K562 (cell line): ENCODE results near the gene HCN4.
"Not testable (repeated sequence)": the region's sequence is repeated elsewhere in the genome, so short reads cannot be mapped to it uniquely, and the experiment has no call there.

Experiments
- ELF4 ChIP-seq: fragments of 450-650 bp; formaldehyde crosslinking; IDR thresholded peaks from 2 replicates; pipeline ENCODE4 v1.4.0; 2022; ENCODE audit warnings: missing genetic modification characterization
- ESRRA ChIP-seq: fragments of 450-650 bp; IDR thresholded peaks from 2 replicates; pipeline ENCODE4 v1.6.1; 2014; ENCODE audit warnings: low read depth, mild to moderate bottlenecking, moderate library complexity, borderline replicate concordance
- JUN ChIP-seq, 2 experiments: sonication (generic) in 1 of 2; formaldehyde crosslinking in 1 of 2; IDR thresholded peaks; 2 replicates each; pipeline versions ENCODE4 v1.6.1 to v1.8.0; 2012 to 2022; ENCODE audit warnings: borderline replicate concordance in 2 of 2, mild to moderate bottlenecking in 2 of 2, improper control_type of control experiment in 1 of 2, low read depth in 1 of 2, low read length in 1 of 2, missing genetic modification reagents in 1 of 2
- KAT2B ChIP-seq: IDR thresholded peaks from one replicate; pipeline ENCODE4 v1.6.1; 2012; ENCODE audit warnings: low read depth, mild to moderate bottlenecking, control low read depth, inconsistent platforms, low read length, moderate library complexity
- MXI1 ChIP-seq: IDR thresholded peaks from 2 replicates; pipeline ENCODE4 v1.6.1; 2011; ENCODE audit warnings: low read depth, mild to moderate bottlenecking, improper control_type of control experiment, low read length
- PTBP1 ChIP-seq: fragments of 200-400 bp; formaldehyde crosslinking; IDR thresholded peaks from 2 replicates; pipeline ENCODE4 v1.6.1; 2017; ENCODE audit warnings: low read depth, low read length
- SOX6 ChIP-seq: fragments of 450-650 bp; IDR thresholded peaks from 2 replicates; pipeline ENCODE4 v1.6.1; 2014; ENCODE audit warnings: mild to moderate bottlenecking
- ZFP36 ChIP-seq: fragments of 150-350 bp; IDR thresholded peaks from 2 replicates; pipeline ENCODE4 v1.6.1; 2018; ENCODE audit warnings: low read length, low read depth; ENCODE audit not compliant: partially characterized antibody
- ZNF766 ChIP-seq: fragments of 200-800 bp; sonication (Bioruptor generic); conservative IDR thresholded peaks from 2 replicates; pipeline ENCODE4 v1.6.1; 2016; ENCODE audit warnings: missing genetic modification characterization, missing compliant biosample characterization
- ZNF778 ChIP-seq: fragments of 450-650 bp; formaldehyde crosslinking; IDR thresholded peaks from 2 replicates; pipeline ENCODE4 v1.4.0; 2020; ENCODE audit warnings: mild to moderate bottlenecking, moderate library complexity
- TF ChIP-seq, protein P1 (sequence below): fragments of 250-450 bp; sonication (Bioruptor Pico); IDR thresholded peaks from 2 replicates; pipeline ENCODE4 v1.4.0; 2020; ENCODE audit warnings: mild to moderate bottlenecking, moderate library complexity, borderline replicate concordance
- TF ChIP-seq, protein P2 (sequence below): fragments of 200-800 bp; sonication (Bioruptor generic); IDR thresholded peaks from 2 replicates; pipeline ENCODE4 v1.6.1; 2016; ENCODE audit warnings: missing genetic modification characterization, missing compliant biosample characterization
- TF ChIP-seq, protein P3 (sequence below): sonication (generic); formaldehyde crosslinking; IDR thresholded peaks from 2 replicates; pipeline ENCODE4 v1.9.0; 2022; ENCODE audit warnings: mild to moderate bottlenecking, missing genetic modification reagents
- TF ChIP-seq, protein P4 (sequence below): fragments of 150-350 bp; conservative IDR thresholded peaks from 2 replicates; pipeline ENCODE4 v1.6.1; 2014; ENCODE audit warnings: low read length

DNA sequence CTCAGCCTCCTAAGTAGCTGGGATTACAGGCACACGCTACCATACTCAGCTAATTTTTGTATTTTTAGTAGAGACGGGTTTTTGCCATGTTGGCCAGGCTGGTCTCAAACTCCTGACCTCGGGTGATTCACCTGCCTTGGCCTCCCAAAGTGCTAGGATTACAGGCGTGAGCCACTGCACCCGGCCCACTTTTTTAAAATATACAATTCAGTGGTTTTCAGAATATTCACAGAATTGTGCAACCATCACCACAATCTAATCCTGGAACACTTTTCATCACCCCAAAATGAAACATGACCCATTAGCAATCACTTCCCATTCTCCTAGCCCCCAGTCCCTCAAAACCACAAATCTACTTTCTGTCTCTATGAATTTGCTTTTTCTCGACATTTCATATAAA, 31.5 kb upstream of the HCN4 start:
- TF ChIP-seq, protein P1, sequence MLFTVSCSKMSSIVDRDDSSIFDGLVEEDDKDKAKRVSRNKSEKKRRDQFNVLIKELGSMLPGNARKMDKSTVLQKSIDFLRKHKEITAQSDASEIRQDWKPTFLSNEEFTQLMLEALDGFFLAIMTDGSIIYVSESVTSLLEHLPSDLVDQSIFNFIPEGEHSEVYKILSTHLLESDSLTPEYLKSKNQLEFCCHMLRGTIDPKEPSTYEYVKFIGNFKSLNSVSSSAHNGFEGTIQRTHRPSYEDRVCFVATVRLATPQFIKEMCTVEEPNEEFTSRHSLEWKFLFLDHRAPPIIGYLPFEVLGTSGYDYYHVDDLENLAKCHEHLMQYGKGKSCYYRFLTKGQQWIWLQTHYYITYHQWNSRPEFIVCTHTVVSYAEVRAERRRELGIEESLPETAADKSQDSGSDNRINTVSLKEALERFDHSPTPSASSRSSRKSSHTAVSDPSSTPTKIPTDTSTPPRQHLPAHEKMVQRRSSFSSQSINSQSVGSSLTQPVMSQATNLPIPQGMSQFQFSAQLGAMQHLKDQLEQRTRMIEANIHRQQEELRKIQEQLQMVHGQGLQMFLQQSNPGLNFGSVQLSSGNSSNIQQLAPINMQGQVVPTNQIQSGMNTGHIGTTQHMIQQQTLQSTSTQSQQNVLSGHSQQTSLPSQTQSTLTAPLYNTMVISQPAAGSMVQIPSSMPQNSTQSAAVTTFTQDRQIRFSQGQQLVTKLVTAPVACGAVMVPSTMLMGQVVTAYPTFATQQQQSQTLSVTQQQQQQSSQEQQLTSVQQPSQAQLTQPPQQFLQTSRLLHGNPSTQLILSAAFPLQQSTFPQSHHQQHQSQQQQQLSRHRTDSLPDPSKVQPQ (CRISPR knock-in tag) = not testable (repeated sequence)
- TF ChIP-seq MXI1; JUN (IDR thresholded peaks at IDR 0.05; ENCODE audit: borderline replicate concordance, low read depth, low read length); JUN (CRISPR knock-in tag; IDR thresholded peaks at IDR 0.05; ENCODE audit: borderline replicate concordance); PTBP1; ESRRA; SOX6; KAT2B; ZNF766 (CRISPR knock-in tag); ZNF778 (CRISPR knock-in tag); ELF4 (CRISPR knock-in tag); ZFP36: not testable (repeated sequence)
- TF ChIP-seq, protein P2, sequence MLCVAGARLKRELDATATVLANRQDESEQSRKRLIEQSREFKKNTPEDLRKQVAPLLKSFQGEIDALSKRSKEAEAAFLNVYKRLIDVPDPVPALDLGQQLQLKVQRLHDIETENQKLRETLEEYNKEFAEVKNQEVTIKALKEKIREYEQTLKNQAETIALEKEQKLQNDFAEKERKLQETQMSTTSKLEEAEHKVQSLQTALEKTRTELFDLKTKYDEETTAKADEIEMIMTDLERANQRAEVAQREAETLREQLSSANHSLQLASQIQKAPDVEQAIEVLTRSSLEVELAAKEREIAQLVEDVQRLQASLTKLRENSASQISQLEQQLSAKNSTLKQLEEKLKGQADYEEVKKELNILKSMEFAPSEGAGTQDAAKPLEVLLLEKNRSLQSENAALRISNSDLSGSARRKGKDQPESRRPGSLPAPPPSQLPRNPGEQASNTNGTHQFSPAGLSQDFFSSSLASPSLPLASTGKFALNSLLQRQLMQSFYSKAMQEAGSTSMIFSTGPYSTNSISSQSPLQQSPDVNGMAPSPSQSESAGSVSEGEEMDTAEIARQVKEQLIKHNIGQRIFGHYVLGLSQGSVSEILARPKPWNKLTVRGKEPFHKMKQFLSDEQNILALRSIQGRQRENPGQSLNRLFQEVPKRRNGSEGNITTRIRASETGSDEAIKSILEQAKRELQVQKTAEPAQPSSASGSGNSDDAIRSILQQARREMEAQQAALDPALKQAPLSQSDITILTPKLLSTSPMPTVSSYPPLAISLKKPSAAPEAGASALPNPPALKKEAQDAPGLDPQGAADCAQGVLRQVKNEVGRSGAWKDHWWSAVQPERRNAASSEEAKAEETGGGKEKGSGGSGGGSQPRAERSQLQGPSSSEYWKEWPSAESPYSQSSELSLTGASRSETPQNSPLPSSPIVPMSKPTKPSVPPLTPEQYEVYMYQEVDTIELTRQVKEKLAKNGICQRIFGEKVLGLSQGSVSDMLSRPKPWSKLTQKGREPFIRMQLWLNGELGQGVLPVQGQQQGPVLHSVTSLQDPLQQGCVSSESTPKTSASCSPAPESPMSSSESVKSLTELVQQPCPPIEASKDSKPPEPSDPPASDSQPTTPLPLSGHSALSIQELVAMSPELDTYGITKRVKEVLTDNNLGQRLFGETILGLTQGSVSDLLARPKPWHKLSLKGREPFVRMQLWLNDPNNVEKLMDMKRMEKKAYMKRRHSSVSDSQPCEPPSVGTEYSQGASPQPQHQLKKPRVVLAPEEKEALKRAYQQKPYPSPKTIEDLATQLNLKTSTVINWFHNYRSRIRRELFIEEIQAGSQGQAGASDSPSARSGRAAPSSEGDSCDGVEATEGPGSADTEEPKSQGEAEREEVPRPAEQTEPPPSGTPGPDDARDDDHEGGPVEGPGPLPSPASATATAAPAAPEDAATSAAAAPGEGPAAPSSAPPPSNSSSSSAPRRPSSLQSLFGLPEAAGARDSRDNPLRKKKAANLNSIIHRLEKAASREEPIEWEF (CRISPR knock-in tag) = not testable (repeated sequence)
- TF ChIP-seq, protein P3, sequence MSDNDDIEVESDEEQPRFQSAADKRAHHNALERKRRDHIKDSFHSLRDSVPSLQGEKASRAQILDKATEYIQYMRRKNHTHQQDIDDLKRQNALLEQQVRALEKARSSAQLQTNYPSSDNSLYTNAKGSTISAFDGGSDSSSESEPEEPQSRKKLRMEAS = not testable (repeated sequence)
- TF ChIP-seq, protein P4, sequence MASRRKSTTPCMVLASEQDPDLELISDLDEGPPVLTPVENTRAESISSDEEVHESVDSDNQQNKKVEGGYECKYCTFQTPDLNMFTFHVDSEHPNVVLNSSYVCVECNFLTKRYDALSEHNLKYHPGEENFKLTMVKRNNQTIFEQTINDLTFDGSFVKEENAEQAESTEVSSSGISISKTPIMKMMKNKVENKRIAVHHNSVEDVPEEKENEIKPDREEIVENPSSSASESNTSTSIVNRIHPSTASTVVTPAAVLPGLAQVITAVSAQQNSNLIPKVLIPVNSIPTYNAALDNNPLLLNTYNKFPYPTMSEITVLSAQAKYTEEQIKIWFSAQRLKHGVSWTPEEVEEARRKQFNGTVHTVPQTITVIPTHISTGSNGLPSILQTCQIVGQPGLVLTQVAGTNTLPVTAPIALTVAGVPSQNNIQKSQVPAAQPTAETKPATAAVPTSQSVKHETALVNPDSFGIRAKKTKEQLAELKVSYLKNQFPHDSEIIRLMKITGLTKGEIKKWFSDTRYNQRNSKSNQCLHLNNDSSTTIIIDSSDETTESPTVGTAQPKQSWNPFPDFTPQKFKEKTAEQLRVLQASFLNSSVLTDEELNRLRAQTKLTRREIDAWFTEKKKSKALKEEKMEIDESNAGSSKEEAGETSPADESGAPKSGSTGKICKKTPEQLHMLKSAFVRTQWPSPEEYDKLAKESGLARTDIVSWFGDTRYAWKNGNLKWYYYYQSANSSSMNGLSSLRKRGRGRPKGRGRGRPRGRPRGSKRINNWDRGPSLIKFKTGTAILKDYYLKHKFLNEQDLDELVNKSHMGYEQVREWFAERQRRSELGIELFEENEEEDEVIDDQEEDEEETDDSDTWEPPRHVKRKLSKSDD = not testable (repeated sequence)
